HL-60/S4 treated with retinoic acid at 250 ng/mL for 4 days and 3 days (cell line): ENCODE measurements around the gene RAB15.

ENCODE experiments used
- in situ Hi-C: fragments of 300-500 bp; cut with MboI; formaldehyde crosslinking; loops from 2 replicates; pipeline ENCODE4 v1.7.0; 2022; ENCODE audit warnings: low sequenced_read_pairs

The RAB15 gene

DNA sequence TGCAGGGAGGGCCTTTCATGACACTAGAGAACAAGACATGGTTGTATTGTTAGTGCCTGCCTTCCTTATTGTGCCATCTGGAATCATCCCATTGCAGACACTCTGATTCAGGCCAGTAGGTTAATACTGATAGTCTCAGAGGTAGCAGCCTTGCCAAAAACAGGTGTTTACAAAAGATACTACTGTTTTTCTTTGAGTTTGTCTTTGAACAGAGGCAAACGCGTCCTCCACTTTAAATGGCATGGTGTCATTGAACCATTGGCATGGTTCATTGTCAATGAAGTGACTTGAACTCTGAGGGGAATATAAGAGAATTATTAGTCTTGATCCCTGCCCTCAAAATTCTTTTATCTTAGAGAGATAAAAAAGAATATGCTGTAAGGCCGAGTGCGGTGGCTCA is 18.8 kb upstream of the RAB15 start:
- in situ Hi-C loops: no loop called here

GRCh38 chr14:64990296-64990695 is 18.2 kb upstream of the RAB15 start:
- in situ Hi-C loops: no loop called here

- in situ Hi-C loops: no loop called here
Measured at GRCh38 chr14:64987438-64987767, 15.3 kb upstream of the RAB15 start.

- in situ Hi-C loops: no loop called here
Measured at GRCh38 chr14:64986648-64987437, 14.7 kb upstream of the RAB15 start, which contains the start of gene FNTB. Gene FNTB (plus strand): TSS chr14:64986895. CDS start chr14:64986954, 59 bp downstream.

- in situ Hi-C loops: no loop called here
Measured at GRCh38 chr14:64983439-64984310, 11.5 kb upstream of the RAB15 start.

DNA sequence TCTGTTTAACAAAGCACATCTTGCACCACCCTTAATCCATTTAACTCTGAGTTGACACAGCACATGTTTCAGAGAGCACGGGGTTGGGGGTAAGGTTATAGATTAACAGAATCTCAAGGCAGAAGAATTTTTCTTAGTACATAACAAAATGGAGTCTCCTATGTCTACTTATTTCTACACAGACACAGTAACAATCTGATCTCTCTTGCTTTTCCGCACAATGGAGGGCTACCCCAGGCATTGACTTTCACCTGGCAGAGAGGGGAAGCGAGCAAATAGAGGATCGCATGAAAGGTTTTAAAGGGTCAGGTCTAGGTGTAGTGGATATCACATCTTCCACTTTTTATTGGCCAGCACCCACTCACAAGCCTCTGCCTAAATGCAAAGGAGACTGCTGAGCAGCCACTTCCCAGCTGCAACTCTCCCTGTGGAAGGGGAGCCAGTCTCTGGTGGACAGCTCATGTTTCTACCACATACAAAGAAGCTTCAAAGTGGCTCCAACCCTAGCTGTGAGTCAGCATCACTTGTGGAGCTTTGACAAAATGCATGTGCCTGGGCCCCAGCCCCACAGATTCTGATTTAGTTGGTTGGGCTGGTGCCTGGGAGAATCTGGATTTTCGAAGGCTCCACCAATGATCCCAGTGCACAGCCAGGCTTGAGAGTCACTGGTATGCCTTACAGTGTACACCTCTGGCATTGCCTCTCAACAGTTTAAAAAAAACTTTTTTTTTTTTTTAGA is 7.4 kb upstream of the RAB15 start:
- in situ Hi-C loops: no loop called here

GRCh38 chr14:64974563-64974962 is 2.4 kb upstream of the RAB15 start:
- in situ Hi-C loops: no loop called here

DNA sequence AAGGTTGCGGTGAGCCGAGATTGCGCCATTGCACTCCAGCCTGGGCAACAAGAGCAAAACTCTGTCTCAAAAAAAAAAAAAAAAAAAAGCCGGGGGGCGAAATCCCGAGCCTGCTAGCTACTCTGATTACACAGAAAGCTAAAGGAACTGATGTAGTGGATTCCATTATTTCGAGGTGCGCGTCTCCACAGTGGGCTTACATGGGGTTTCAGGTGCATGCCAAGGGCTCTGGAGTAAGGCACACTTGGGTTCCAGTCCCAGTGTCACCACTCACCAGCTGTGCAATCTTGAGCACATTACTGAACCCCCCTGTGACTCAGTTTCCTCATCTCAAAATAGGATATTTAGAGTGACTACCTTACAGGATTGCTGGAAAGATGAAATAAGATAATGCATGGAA is 1.7 kb upstream of the RAB15 start:
- in situ Hi-C loops: no loop called here

- in situ Hi-C loops: no loop called here
Measured at GRCh38 chr14:64973026-64973442, 898 bp upstream of the RAB15 start.

GRCh38 chr14:64971491-64971942 is 619 bp downstream of the RAB15 start:
- in situ Hi-C loops: no loop called here

DNA sequence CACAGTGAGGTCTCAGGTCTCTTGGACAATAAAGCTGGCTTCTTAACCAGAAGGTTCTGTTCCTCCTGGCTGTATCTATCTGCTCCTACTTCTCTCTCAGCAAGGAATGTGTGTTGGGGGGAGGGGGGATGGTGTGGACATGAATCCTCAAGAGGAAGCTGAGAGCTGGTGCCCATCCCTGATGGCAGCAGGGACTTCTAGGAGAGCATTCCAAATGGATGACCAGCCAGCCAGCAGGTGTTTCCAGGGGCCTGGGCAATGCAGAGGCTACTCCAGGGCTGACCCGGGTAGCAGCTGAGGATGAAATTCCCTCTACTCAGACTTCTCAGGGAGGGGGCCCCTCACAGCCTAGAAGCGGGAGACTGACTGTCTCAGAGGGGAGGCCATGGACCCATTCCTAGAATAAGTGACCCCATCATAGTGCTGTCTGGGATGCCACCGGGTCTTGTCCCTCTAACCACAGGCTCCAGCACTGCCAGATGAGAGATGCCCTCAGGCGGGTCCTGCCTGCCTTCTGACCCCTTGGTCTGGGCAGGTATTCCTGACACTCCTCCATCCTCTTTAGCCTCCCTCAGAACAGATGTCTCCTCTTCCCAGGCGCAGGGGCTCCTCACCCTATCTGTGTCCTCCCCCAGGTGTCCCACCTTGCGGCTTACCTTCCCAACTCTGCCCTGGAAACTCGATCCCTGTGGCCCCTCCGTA is 1.2 kb downstream of the RAB15 start:
- in situ Hi-C loops: no loop called here

DNA sequence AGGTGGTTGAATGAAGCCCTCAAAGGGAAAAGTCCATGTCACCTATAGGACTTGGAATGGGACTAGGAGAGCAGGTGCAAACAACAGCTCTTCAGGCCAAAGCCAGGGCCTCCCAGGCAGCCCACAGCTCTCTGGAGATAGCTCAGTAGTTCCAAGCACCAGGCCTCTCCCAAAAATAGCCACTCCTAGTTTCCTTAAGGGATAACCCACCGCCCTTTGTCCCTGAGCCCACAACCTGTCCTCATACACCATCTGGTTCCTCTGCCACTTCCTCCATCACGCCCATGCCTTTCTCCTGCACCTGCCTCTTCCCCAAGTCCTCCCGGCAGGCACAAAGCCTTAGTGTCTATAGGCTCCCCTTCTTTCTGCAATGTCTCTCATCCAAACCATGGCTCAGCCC is 2.1 kb downstream of the RAB15 start:
- in situ Hi-C loops: no loop called here

DNA sequence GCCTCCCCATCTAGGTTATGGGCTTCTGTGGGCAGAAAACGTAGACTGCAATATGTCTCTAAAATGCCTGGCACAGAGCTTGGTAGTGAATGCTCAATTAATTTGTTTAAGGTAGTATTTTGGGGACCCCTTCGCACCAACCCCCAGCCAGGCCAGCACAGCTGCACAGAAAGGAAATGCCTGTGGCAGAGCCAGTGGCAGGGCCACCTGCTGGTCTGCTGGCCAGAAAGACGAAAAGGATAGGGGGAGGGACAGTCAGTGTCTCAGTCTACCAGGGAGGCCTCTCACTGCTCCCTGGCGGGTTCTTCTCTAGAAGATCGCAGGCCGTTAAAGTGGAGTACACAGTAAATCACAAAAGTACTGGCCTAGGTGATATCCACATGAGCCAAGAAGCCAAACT is 3.5 kb downstream of the RAB15 start:
- in situ Hi-C loops: no loop called here

DNA sequence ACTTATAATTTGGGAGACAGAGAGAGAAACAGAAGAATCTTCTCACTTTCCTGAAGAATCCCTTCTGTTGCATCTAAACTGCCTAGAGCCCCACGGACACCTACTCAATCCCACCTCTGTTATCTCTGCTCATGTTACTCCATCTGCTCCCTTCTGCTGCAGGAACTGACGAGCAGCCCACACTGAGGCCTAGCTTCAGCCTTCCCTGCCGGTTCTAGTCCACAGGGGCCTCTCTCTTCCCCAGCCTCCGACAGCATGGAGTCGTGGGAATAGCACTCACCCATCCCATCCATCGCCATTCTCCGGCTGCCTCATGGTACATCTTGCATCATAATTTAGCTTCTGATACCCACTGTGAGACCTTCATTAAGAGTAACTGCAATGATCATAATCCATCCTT is 4.0 kb downstream of the RAB15 start:
- in situ Hi-C loops: no loop called here

- in situ Hi-C loops: no loop called here
Measured at GRCh38 chr14:64966976-64967375, 5.2 kb downstream of the RAB15 start.

GRCh38 chr14:64965356-64966000 is 6.7 kb downstream of the RAB15 start:
- in situ Hi-C loops: no loop called here

GRCh38 chr14:64963611-64964010 is 8.5 kb downstream of the RAB15 start:
- in situ Hi-C loops: no loop called here

GRCh38 chr14:64960762-64961276 is 11.3 kb downstream of the RAB15 start:
- in situ Hi-C loops: no loop called here

DNA sequence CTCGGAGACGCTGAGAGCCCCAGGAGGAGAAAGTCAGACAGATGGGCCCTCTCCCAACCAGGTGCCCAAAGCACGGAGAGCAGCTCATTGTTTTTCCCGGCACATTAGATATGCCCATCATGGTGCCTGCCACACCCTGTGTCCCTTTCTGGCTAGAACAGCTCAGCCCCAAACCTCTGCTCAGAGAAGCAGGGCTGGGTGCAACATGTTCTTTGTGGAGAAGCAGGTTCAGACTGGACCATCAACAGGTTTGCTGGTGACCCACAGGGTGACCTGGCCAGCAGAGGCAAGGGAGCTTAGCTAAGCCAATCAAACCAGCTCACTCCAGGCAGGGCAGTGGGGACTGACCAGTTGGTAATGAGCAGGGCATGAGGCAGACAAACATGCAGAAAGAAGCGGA is 13.4 kb downstream of the RAB15 start:
- in situ Hi-C loops: no loop called here

GRCh38 chr14:64958201-64958600 is 13.9 kb downstream of the RAB15 start:
- in situ Hi-C loops: no loop called here
